Measurements from ENCODE around the gene CHRNB1.

CHRNB1 gene

DNA sequence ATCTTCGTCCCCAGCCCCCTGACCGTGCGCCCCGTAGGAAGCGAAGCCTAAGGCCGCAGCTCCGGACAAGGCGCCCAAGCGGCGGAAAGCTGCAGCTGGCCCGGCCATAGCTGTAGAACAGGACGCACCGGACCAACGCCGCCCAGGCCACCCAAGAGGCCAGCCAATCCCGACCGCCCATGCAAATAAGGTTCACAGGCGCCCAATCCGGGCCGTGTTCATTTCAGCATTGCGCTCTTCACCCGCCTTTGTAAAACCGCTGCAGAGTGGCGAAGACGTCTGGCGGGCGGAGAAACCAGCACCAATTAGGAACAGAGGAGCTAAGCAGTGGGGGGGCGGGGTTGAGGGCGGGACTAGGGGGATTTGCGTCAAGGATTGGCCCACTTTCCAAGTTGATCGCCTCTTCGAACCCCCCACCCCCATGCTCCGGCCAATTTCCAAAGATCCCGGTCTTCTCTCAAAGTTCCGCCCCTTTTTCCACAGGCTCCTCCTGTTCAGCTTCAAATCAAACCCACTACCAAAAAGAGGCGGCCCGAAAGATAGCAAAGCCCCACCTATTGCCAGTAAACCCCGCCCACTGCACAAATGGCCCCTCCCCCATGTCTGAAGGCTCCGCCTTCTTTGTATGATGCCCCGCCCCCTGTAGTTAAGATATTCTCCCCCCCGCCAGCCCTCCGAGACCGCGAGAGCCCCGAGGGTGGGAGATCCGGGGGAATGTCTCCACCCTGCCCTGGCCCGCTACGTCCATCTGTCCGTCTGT is 40.7 kb upstream of the CHRNB1 start, which contains the start of gene TMEM256 (continued):
- TF ChIP-seq ZNF404 (tag by site-specific recombination; IDR thresholded peaks at IDR 0.05) (no peak), ZNF624 (tag by site-specific recombination; IDR thresholded peaks at IDR 0.05) (no peak), ZFP69B (tag by site-specific recombination; IDR thresholded peaks at IDR 0.05) (no peak), ZNF600 (tag by site-specific recombination; IDR thresholded peaks at IDR 0.05) (peak; percentile 70), ZNF221 (tag by site-specific recombination; IDR thresholded peaks at IDR 0.05; ENCODE audit: borderline replicate concordance) (no peak), ZNF558 (tag by site-specific recombination; IDR thresholded peaks at IDR 0.05) (no peak), ZNF292 (tag by site-specific recombination; IDR thresholded peaks at IDR 0.05; ENCODE audit: borderline replicate concordance, low read depth) (no peak), MEIS1 (CRISPR knock-in tag; IDR thresholded peaks at IDR 0.05; ENCODE audit: borderline replicate concordance) (no peak), GLIS1 (tag by site-specific recombination; IDR thresholded peaks at IDR 0.05) (peak; percentile 73), ZNF792 (tag by site-specific recombination; IDR thresholded peaks at IDR 0.05) (no peak), KLF10 (tag by site-specific recombination; IDR thresholded peaks at IDR 0.05) (peak; percentile 65; the same call in 1 of the 2 replicates), ZNF521 (tag by site-specific recombination; IDR thresholded peaks at IDR 0.05) (no peak), REPIN1 (tag by site-specific recombination; IDR thresholded peaks at IDR 0.05; ENCODE audit: low read depth) (no peak), ZNF571 (tag by site-specific recombination; IDR thresholded peaks at IDR 0.05) (no peak), ZNF670 (tag by site-specific recombination; IDR thresholded peaks at IDR 0.05; ENCODE audit: low read depth) (no peak), ZNF423 (tag by site-specific recombination; IDR thresholded peaks at IDR 0.05) (no peak), ZNF529 (tag by site-specific recombination; IDR thresholded peaks at IDR 0.05; ENCODE audit: insufficient replicate concordance) (no peak), SETDB1 (IDR thresholded peaks at IDR 0.05; ENCODE audit: insufficient read length, low read length) (no peak)
- TF ChIP-seq, protein P1, sequence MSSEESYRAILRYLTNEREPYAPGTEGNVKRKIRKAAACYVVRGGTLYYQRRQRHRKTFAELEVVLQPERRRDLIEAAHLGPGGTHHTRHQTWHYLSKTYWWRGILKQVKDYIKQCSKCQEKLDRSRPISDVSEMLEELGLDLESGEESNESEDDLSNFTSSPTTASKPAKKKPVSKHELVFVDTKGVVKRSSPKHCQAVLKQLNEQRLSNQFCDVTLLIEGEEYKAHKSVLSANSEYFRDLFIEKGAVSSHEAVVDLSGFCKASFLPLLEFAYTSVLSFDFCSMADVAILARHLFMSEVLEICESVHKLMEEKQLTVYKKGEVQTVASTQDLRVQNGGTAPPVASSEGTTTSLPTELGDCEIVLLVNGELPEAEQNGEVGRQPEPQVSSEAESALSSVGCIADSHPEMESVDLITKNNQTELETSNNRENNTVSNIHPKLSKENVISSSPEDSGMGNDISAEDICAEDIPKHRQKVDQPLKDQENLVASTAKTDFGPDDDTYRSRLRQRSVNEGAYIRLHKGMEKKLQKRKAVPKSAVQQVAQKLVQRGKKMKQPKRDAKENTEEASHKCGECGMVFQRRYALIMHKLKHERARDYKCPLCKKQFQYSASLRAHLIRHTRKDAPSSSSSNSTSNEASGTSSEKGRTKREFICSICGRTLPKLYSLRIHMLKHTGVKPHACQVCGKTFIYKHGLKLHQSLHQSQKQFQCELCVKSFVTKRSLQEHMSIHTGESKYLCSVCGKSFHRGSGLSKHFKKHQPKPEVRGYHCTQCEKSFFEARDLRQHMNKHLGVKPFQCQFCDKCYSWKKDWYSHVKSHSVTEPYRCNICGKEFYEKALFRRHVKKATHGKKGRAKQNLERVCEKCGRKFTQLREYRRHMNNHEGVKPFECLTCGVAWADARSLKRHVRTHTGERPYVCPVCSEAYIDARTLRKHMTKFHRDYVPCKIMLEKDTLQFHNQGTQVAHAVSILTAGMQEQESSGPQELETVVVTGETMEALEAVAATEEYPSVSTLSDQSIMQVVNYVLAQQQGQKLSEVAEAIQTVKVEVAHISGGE (tag by site-specific recombination; conservative IDR thresholded peaks at IDR 0.05; ENCODE audit: low read depth) = 0 out of 2 replicates have a peak, but pooled peaks have one; percentile 37
- TF ChIP-seq, protein P2, sequence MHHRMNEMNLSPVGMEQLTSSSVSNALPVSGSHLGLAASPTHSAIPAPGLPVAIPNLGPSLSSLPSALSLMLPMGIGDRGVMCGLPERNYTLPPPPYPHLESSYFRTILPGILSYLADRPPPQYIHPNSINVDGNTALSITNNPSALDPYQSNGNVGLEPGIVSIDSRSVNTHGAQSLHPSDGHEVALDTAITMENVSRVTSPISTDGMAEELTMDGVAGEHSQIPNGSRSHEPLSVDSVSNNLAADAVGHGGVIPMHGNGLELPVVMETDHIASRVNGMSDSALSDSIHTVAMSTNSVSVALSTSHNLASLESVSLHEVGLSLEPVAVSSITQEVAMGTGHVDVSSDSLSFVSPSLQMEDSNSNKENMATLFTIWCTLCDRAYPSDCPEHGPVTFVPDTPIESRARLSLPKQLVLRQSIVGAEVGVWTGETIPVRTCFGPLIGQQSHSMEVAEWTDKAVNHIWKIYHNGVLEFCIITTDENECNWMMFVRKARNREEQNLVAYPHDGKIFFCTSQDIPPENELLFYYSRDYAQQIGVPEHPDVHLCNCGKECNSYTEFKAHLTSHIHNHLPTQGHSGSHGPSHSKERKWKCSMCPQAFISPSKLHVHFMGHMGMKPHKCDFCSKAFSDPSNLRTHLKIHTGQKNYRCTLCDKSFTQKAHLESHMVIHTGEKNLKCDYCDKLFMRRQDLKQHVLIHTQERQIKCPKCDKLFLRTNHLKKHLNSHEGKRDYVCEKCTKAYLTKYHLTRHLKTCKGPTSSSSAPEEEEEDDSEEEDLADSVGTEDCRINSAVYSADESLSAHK (tag by site-specific recombination; IDR thresholded peaks at IDR 0.05) = no peak
- TF ChIP-seq, protein P3, sequence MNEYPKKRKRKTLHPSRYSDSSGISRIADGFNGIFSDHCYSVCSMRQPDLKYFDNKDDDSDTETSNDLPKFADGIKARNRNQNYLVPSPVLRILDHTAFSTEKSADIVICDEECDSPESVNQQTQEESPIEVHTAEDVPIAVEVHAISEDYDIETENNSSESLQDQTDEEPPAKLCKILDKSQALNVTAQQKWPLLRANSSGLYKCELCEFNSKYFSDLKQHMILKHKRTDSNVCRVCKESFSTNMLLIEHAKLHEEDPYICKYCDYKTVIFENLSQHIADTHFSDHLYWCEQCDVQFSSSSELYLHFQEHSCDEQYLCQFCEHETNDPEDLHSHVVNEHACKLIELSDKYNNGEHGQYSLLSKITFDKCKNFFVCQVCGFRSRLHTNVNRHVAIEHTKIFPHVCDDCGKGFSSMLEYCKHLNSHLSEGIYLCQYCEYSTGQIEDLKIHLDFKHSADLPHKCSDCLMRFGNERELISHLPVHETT (tag by site-specific recombination; IDR thresholded peaks at IDR 0.05) = no peak
- TF ChIP-seq, protein P4, sequence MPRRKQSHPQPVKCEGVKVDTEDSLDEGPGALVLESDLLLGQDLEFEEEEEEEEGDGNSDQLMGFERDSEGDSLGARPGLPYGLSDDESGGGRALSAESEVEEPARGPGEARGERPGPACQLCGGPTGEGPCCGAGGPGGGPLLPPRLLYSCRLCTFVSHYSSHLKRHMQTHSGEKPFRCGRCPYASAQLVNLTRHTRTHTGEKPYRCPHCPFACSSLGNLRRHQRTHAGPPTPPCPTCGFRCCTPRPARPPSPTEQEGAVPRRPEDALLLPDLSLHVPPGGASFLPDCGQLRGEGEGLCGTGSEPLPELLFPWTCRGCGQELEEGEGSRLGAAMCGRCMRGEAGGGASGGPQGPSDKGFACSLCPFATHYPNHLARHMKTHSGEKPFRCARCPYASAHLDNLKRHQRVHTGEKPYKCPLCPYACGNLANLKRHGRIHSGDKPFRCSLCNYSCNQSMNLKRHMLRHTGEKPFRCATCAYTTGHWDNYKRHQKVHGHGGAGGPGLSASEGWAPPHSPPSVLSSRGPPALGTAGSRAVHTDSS (tag by site-specific recombination; IDR thresholded peaks at IDR 0.05) = no peak
- TF ChIP-seq, protein P5, sequence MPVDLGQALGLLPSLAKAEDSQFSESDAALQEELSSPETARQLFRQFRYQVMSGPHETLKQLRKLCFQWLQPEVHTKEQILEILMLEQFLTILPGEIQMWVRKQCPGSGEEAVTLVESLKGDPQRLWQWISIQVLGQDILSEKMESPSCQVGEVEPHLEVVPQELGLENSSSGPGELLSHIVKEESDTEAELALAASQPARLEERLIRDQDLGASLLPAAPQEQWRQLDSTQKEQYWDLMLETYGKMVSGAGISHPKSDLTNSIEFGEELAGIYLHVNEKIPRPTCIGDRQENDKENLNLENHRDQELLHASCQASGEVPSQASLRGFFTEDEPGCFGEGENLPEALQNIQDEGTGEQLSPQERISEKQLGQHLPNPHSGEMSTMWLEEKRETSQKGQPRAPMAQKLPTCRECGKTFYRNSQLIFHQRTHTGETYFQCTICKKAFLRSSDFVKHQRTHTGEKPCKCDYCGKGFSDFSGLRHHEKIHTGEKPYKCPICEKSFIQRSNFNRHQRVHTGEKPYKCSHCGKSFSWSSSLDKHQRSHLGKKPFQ (tag by site-specific recombination; IDR thresholded peaks at IDR 0.05) = no peak
- TF ChIP-seq, protein P6, sequence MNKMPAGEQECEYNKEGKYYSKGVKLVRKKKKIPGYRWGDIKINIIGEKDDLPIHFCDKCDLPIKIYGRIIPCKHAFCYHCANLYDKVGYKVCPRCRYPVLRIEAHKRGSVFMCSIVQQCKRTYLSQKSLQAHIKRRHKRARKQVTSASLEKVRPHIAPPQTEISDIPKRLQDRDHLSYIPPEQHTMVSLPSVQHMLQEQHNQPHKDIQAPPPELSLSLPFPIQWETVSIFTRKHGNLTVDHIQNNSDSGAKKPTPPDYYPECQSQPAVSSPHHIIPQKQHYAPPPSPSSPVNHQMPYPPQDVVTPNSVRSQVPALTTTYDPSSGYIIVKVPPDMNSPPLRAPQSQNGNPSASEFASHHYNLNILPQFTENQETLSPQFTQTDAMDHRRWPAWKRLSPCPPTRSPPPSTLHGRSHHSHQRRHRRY (tag by site-specific recombination; IDR thresholded peaks at IDR 0.05) = no peak
- TF ChIP-seq, protein P7, sequence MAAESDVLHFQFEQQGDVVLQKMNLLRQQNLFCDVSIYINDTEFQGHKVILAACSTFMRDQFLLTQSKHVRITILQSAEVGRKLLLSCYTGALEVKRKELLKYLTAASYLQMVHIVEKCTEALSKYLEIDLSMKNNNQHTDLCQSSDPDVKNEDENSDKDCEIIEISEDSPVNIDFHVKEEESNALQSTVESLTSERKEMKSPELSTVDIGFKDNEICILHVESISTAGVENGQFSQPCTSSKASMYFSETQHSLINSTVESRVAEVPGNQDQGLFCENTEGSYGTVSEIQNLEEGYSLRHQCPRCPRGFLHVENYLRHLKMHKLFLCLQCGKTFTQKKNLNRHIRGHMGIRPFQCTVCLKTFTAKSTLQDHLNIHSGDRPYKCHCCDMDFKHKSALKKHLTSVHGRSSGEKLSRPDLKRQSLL (tag by site-specific recombination; IDR thresholded peaks at IDR 0.05) = no peak
